Measurements from ENCODE around the gene EFNA4. TPM values are rescaled to one million over a fixed set of nuclear protein-coding genes. Genes with fewer than 3 reads are reported as not detected.

The EFNA4 gene
- total and polyA plus RNA-seq, 2 of the 8 experiments (the other 6 are each of a cell fraction or from before 2014, with no cell fraction given), result 21.9 to 23.9 TPM

GRCh38 chr1:155084722-155085503 is 21.4 kb downstream of the EFNA4 start (continued):
- TF ChIP-seq SIN3A (conservative IDR thresholded peaks at IDR 0.05 in 1 of 2, IDR thresholded peaks at IDR 0.05 in 1 of 2; ENCODE audit: low read depth in 1 of 2, low read length in 2 of 2) (peak; percentile 95 to 96; a peak in 3 of 4 replicates), ATF3 (IDR thresholded peaks at IDR 0.05; ENCODE audit: insufficient read depth, low read depth, low read length) (0 out of 2 replicates have a peak, but pooled peaks have one; percentile 22), CTBP2 (IDR thresholded peaks at IDR 0.05; ENCODE audit: borderline replicate concordance, insufficient read depth, insufficient read length, low read length) (no peak), CHD1 (IDR thresholded peaks at IDR 0.05; ENCODE audit: low read depth, low read length) (no peak), CHD7 (IDR thresholded peaks at IDR 0.05; ENCODE audit: insufficient replicate concordance, low read length) (no peak), EP300 (IDR thresholded peaks at IDR 0.05; ENCODE audit: borderline replicate concordance in 1 of 2, low read depth in 2 of 2, low read length in 2 of 2) (peak in 1 of 2 experiments; percentile 76; a peak in 1 of 3 replicates), POU5F1 (IDR thresholded peaks at IDR 0.05; ENCODE audit: low read depth, low read length) (0 out of 2 replicates have a peak, but pooled peaks have one; percentile 33), RXRA (IDR thresholded peaks at IDR 0.05; ENCODE audit: insufficient read depth, low read depth, low read length) (no peak)

All from H1 (cell line).